ENCODE data around the gene CCDC74B. TPM values are rescaled to one million over a fixed set of nuclear protein-coding genes. Genes with fewer than 3 reads are reported as not detected.
"Not testable (repeated sequence)": the region's sequence is repeated elsewhere in the genome, so short reads cannot be mapped to it uniquely, and the experiment has no call there.

CCDC74B gene
- total RNA-seq: 1 to 10 TPM; 2.5 to 3.2 TPM

DNA sequence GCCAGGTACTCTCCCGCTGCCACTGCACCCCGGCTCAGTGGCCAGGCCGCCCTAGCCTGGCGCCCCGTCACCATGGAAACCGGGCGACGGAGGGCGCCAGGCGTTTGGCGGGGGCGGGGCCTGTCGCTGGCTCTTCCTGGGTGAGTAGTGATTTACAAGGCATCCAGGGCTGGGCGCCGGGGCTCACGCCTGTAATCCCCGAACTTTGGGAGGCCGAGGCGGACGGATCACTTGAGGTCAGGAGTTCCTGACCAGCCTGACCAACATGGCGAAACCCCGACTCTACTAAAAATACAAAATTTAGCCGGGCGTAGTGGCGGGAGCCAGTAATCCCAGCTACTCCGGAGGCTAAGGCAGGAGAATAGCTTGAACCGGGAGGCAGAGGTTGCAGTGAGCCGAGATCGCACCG lies at the start of gene CCDC74B:
CCDC74B (minus strand) TSS at position 107 of the 409 bp plus-strand sequence. CDS start 116 bp downstream, outside the sequence.
- POLR2A ChIA-PET; H3K27ac Mint-ChIP-seq; H3K36me3 Mint-ChIP-seq (ENCODE audit: low read depth); H3K4me1 Mint-ChIP-seq; H3K9me3 Mint-ChIP-seq (ENCODE audit: low read depth); CTCF ChIA-PET: not testable (repeated sequence)
- H3K4me3 Mint-ChIP-seq: peak within 1 kb of the TSS; percentile 65
- DNase-seq (peak; percentile 80), ATAC-seq (peak; percentile 90)
- intact Hi-C loops (cut with DNase I, micrococcal nuclease): loop anchor here in 1 of 2 experiments (1.0 kb wide), 1 partner anchor 36 kb away; the partner anchor contains the start of gene SMPD4
- H3K27me3 Mint-ChIP-seq: peaks cover 13% of the 10 kb centered on the region

DNA sequence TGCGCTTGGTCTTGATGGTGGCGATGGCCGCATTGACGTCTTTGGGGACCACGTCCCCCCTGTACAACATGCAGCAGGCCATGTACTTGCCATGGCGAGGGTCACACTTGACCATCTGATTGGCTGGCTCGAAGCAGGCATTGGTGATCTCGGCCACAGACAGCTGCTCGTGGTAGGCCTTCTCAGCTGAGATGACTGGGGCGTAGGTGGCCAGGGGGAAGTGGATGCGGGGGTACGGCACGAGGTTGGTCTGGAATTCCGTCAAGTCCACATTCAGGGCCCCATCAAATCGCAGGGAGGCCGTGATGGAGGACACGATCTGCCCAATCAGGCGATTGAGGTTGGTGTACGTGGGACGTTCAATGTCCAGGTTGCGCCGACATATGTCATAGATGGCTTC lies 48.9 kb upstream of the CCDC74B start:
- ATAC-seq; H3K27me3 Mint-ChIP-seq; intact Hi-C loops (cut with DNase I, micrococcal nuclease); POLR2A ChIA-PET; DNase-seq; H3K27ac Mint-ChIP-seq; H3K4me3 Mint-ChIP-seq; H3K36me3 Mint-ChIP-seq (ENCODE audit: low read depth); CTCF ChIA-PET; H3K9me3 Mint-ChIP-seq (ENCODE audit: low read depth); H3K4me1 Mint-ChIP-seq: not testable (repeated sequence)

DNA sequence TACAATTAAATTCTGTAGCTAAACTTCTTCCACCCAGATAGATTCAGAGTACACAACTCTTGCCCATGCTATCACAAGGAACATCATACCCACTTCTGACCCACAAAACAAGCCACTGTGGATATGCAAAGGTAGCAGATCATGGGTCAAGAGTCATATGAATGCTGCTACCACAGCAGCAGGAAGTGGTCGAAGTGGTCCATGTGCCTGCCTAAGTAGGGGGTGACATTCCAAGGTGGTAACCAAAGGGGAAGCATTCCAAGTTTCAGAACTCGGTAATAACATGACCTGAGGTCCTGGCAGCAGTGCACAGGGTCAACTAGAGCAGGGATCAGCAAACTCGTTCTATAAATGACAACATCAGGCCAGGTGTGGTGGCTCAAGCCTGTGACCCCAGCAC lies 47.5 kb upstream of the CCDC74B start:
- POLR2A ChIA-PET; DNase-seq; H3K27me3 Mint-ChIP-seq; CTCF ChIA-PET; H3K36me3 Mint-ChIP-seq (ENCODE audit: low read depth); H3K9me3 Mint-ChIP-seq (ENCODE audit: low read depth); intact Hi-C loops (cut with DNase I, micrococcal nuclease); H3K4me1 Mint-ChIP-seq; H3K4me3 Mint-ChIP-seq; ATAC-seq; H3K27ac Mint-ChIP-seq: not testable (repeated sequence)

DNA sequence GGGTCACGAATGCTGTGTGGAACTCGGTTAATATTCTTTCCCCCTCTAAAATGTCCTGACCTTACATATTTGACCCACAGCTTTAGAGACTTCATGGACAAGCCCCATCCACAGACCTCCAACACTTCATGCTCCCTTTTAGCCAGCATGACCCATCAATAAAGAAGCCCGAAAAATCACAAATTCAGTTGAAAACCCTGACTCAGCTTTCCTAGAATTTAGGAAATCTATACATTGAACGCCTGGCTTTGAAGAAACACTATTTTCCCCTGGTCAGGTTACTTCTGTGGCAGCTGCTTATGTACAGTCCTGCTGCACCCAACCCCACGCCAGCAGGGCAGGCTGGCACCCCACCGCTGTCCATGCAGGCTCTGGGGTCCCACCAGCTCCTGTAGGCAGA lies 46.4 kb upstream of the CCDC74B start:
- POLR2A ChIA-PET; H3K27me3 Mint-ChIP-seq; DNase-seq; CTCF ChIA-PET; intact Hi-C loops (cut with DNase I, micrococcal nuclease); H3K4me1 Mint-ChIP-seq; H3K27ac Mint-ChIP-seq; H3K4me3 Mint-ChIP-seq; H3K9me3 Mint-ChIP-seq (ENCODE audit: low read depth); ATAC-seq; H3K36me3 Mint-ChIP-seq (ENCODE audit: low read depth): not testable (repeated sequence)

DNA sequence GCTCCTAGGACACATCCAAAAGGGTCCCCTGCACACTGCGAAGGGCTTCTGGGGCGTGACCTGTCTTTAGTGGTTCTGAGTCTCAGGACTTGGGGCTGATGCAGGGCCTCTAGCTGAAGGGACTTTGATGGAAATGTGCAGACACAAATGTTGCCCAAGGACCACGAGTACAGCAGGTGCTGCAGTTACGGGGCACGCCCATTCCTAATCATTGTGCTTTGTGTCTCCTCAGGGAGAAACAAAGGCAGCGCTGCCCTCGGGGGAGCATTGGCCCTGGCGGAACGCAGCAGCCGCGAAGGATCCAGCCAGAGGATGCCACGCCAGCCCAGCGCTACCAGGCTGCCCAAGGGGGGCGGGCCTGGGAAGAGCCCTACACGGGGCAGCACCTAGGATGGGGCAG lies 45.3 kb upstream of the CCDC74B start:
- H3K27me3 Mint-ChIP-seq: no peaks in the 10 kb centered on the region
- ChIA-PET POLR2A (no interaction called here), CTCF (no interaction called here)
- ATAC-seq (no peak), DNase-seq (no peak)
- H3K4me1 Mint-ChIP-seq: no peaks in the 10 kb centered on the region
- no peak overlapping the region for H3K4me3 Mint-ChIP-seq
- H3K36me3 Mint-ChIP-seq (ENCODE audit: low read depth): peaks cover 2% of the 10 kb centered on the region
- no peak overlapping the region for H3K27ac Mint-ChIP-seq
- intact Hi-C loops (cut with DNase I, micrococcal nuclease): no loop called here
- H3K9me3 Mint-ChIP-seq (ENCODE audit: low read depth): no peaks in the 10 kb centered on the region

DNA sequence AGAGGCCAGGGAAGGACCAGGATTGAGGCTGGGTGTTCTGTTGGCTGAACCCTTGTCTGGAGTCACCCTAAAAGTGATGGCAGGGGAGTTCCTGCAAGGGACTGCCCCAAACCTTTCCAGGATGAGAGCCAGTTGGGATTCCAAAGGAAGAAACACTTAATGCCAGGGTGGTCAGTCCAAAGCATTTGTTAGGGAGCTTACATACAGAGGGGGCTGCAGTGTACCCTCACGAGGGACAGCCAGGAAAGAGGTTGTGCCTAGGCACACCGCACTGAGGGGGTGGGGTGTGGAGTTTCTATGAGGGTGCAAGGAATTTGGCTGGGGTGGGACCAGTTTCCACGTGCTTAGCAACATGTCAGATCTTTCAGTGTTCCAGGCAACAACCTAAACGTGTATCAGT lies 44.0 kb upstream of the CCDC74B start:
- H3K4me3 Mint-ChIP-seq; H3K36me3 Mint-ChIP-seq (ENCODE audit: low read depth); H3K27ac Mint-ChIP-seq; CTCF ChIA-PET; H3K4me1 Mint-ChIP-seq; ATAC-seq; H3K27me3 Mint-ChIP-seq; POLR2A ChIA-PET; H3K9me3 Mint-ChIP-seq (ENCODE audit: low read depth); DNase-seq: not testable (repeated sequence)
- intact Hi-C loops (cut with DNase I, micrococcal nuclease): loop anchor here (5.0 kb wide), 1 partner anchor 1298 kb away; no protein-coding TSS in a partner anchor

DNA sequence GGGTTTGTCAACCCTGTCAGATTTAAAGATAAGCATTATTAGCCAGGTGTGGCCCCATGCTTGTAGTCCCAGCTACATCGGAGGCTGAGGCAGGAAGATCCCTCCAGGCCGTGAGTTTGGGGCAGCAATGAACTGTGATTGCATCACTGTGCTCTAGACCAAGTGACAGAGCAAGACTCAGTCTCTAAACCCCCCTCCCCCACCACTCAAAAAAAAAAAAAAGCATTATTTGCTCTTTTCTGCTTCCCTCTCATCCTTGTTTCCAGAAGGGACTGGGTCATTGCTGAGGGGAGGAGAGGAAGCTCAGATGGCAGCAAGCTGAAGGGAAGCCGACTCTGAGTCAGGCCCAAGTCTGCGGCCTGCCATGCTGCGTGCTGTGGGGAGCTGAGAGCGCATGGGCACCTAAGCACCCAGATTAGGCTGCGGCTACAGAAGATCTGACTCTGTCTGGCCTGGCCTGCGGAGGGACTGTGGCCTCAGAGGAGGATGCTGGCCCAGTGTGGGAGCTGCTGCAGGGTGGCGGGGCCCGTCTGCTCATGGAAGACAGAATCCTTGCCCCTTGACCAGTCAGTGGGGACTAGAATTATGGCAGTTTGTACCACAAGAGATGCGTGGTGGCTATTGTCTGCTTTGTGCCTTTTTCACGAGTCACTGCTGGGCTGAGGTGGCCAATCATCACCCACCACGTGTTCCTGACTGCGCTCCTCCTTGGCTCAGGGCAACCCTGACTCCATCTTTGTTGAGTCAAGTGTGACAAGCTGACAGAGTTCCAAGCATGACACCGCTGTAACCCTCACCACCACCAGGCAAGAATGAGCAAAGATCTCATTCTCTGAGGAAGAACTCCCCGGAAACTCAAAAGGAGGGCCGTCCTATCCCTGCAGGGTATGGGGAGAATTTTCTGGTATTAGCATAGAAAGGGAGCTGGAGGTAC lies 43.2 kb upstream of the CCDC74B start:
- peak overlapping the region; percentile 33 for H3K27ac Mint-ChIP-seq
- intact Hi-C loops (cut with DNase I, micrococcal nuclease): loop anchor here (5.0 kb wide), 1 partner anchor 1299 kb away; no protein-coding TSS in a partner anchor
- H3K36me3 Mint-ChIP-seq (ENCODE audit: low read depth); POLR2A ChIA-PET; ATAC-seq; H3K4me1 Mint-ChIP-seq; H3K9me3 Mint-ChIP-seq (ENCODE audit: low read depth); DNase-seq; H3K4me3 Mint-ChIP-seq; CTCF ChIA-PET; H3K27me3 Mint-ChIP-seq: not testable (repeated sequence)

DNA sequence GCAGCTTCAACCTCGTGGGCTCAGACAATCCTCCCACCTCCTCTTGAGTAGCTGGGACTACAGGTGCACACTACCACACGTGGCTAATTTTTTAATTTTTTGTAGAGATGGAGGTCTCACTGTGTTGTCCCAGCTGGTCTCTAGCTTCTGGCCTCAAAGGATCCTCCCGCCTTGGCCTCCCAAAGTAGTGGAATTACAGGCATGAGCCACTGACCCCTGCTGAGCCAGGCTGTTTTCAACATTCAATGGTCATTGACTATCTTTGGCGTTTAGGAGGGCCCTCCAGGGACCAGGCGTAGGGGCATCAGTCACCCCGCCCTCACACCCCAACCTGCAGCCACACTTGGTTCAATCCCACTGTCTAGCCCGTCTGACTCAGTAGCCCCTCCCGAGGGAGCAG lies 42.4 kb upstream of the CCDC74B start:
- intact Hi-C loops (cut with DNase I, micrococcal nuclease): loop anchor here (5.0 kb wide), 1 partner anchor 1300 kb away; no protein-coding TSS in a partner anchor
- H3K27ac Mint-ChIP-seq: no peak overlapping the region
- peaks cover 8% of the 10 kb centered on the region for H3K36me3 Mint-ChIP-seq (ENCODE audit: low read depth)
- no peaks in the 10 kb centered on the region for H3K27me3 Mint-ChIP-seq
- no peak overlapping the region for H3K4me3 Mint-ChIP-seq
- no peaks in the 10 kb centered on the region for H3K9me3 Mint-ChIP-seq (ENCODE audit: low read depth)
- ChIA-PET POLR2A (no interaction called here), CTCF (no interaction called here)
- peaks cover 8% of the 10 kb centered on the region for H3K4me1 Mint-ChIP-seq
- no peak for ATAC-seq
- DNase-seq: no peak

DNA sequence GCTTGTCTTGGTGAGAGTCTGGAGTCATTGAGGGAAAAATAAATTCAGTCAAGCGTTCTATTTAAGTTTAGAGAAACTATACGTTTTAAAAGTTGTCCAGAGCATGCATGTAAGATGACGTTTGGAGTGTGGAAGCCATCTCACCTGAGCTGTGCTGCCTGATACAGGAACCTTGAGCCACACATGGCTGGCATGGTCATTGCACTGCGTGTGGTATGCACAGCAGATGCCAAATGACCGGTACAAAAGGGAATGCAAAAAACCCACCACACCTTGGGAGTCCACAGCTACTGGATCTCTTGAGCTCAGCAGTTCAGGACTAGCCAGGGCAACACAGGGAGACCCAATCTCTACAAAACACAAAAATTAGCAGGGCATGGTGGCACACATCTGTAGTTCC lies 41.5 kb upstream of the CCDC74B start:
- POLR2A ChIA-PET: no interaction called here
- Mint-ChIP-seq H3K9me3 (ENCODE audit: low read depth) (no peaks in the 10 kb centered on the region), H3K4me3 (no peak overlapping the region), H3K27ac (peak overlapping the region; percentile 24), H3K4me1 (peaks cover 8% of the 10 kb centered on the region), H3K36me3 (ENCODE audit: low read depth) (peaks cover 8% of the 10 kb centered on the region), H3K27me3 (no peaks in the 10 kb centered on the region)
- DNase-seq (no peak), ATAC-seq (no peak)
- intact Hi-C loops (cut with DNase I, micrococcal nuclease): loop anchor here (5.0 kb wide), 1 partner anchor 1301 kb away; no protein-coding TSS in a partner anchor
- CTCF ChIA-PET: no interaction called here

DNA sequence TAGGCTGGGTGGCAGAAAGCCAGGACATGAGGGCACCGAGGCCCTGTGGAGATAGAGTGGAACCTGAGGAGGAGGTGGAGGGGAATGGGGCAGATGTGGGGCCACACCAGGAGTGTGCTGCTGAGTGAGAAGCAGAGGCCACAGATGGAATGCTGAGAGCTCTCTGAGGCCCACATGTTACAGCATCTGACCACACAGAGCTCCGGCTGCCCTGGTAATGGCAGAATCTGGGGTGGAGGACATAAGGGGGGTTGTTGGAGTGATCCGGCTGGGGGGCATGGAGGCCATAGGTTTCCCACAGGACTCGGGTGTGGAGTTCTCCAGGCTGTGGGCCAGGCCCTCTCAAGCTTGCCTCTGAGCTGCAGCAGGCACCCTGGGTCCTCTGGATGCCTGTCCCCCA lies 41.0 kb upstream of the CCDC74B start:
- H3K4me3 Mint-ChIP-seq: no peak overlapping the region
- no peaks in the 10 kb centered on the region for H3K27me3 Mint-ChIP-seq
- no peak overlapping the region for H3K27ac Mint-ChIP-seq
- DNase-seq (no peak), ATAC-seq (no peak)
- no peaks in the 10 kb centered on the region for H3K9me3 Mint-ChIP-seq (ENCODE audit: low read depth)
- peaks cover 8% of the 10 kb centered on the region for H3K4me1 Mint-ChIP-seq
- intact Hi-C loops (cut with DNase I, micrococcal nuclease): loop anchor here (5.0 kb wide), 1 partner anchor 1301 kb away; no protein-coding TSS in a partner anchor
- peaks cover 11% of the 10 kb centered on the region for H3K36me3 Mint-ChIP-seq (ENCODE audit: low read depth)
- ChIA-PET CTCF (no interaction called here), POLR2A (interaction anchor here (0.6 to 1.3 kb wide), 3 partner anchors 156 to 1301 kb away, joined by 3 to 4 read pairs (median 4); a partner anchor contains a TSS)

DNA sequence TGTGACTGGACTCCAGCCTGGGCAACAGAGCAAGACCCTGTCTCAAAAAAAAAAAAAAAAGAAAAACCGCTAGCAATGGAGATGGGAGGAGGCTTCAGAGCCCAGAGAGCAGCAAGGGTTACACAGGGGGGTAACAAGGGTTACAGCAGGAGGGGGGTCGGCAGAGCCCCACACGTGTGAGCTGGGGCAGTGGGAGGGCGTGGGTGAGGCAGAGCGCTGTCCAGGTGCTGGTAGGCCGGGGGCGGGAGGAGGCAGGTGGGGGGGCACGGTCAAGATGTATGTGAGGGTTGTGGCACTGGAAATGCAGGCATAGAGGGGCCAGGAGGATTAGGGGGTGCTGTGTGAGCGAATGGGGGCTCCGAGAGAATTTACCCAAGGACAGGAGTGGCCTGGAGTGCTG lies 40.5 kb upstream of the CCDC74B start:
- peaks cover 13% of the 10 kb centered on the region for H3K36me3 Mint-ChIP-seq (ENCODE audit: low read depth)
- H3K27ac Mint-ChIP-seq: no peak overlapping the region
- intact Hi-C loops (cut with DNase I, micrococcal nuclease): loop anchor here (5.0 kb wide), 1 partner anchor 1302 kb away; no protein-coding TSS in a partner anchor
- DNase-seq (no peak), ATAC-seq (no peak)
- no peaks in the 10 kb centered on the region for H3K27me3 Mint-ChIP-seq
- ChIA-PET CTCF (no interaction called here), POLR2A (interaction anchor here (0.6 to 1.3 kb wide), 5 partner anchors 44 to 1302 kb away, joined by 3 to 7 read pairs (median 4); a partner anchor contains a TSS)
- no peaks in the 10 kb centered on the region for H3K9me3 Mint-ChIP-seq (ENCODE audit: low read depth)
- H3K4me1 Mint-ChIP-seq: peaks cover 10% of the 10 kb centered on the region
- H3K4me3 Mint-ChIP-seq: no peak overlapping the region

Measured in activated CD4-positive, alpha-beta T cell treated with anti-CD3 and anti-CD28 coated beads for 36 hours (primary cell).